Panc1 (cell line): ENCODE results near the gene PPP1R14B.

Experiments used
- TCF7L2 ChIP-seq: IDR thresholded peaks from 2 replicates; pipeline ENCODE4 v1.6.1; 2011; ENCODE audit warnings: mild to moderate bottlenecking, low read depth, low read length, inconsistent platforms
- TF ChIP-seq, protein P1 (sequence below): fragments of 450-650 bp; IDR thresholded peaks from 2 replicates; pipeline ENCODE4 v1.5.1; 2017; ENCODE audit warnings: mild to moderate bottlenecking

DNA sequence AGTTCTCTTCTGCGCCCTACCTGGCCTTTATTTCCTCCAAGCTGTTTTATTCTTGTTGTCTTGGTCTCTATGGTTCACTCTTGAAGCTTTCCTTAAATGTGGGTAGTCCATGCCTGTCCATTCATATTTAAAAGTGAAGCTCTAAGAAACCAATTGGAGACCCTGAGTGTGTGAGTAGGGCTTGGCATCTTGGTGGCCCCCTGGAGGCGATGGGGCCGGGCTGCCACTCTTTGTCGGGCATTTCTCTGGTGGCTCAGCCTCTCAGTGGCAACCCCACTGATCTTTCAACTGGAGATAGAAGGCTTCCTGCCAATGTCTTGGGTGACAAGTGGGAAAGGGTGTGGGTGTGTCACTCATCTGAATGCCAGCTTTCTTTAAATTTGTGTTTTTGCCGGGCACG is 29.9 kb downstream of the PPP1R14B start:
- TF ChIP-seq, protein P1, sequence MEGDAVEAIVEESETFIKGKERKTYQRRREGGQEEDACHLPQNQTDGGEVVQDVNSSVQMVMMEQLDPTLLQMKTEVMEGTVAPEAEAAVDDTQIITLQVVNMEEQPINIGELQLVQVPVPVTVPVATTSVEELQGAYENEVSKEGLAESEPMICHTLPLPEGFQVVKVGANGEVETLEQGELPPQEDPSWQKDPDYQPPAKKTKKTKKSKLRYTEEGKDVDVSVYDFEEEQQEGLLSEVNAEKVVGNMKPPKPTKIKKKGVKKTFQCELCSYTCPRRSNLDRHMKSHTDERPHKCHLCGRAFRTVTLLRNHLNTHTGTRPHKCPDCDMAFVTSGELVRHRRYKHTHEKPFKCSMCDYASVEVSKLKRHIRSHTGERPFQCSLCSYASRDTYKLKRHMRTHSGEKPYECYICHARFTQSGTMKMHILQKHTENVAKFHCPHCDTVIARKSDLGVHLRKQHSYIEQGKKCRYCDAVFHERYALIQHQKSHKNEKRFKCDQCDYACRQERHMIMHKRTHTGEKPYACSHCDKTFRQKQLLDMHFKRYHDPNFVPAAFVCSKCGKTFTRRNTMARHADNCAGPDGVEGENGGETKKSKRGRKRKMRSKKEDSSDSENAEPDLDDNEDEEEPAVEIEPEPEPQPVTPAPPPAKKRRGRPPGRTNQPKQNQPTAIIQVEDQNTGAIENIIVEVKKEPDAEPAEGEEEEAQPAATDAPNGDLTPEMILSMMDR: no peak
- no peak for TF ChIP-seq TCF7L2
